ENCODE data around the gene BGLAP.

GRCh38 chr1:156284112-156284511 lies 42.1 kb downstream of the BGLAP start, which contains the start of gene TMEM79:
- no peak for TF ChIP-seq POLR2AphosphoS5 (IDR thresholded peaks at IDR 0.05; ENCODE audit: insufficient read depth, low read depth, low read length)
- TF ChIP-seq CTCF (IDR thresholded peaks at IDR 0.05; ENCODE audit: extremely low read depth in 1 of 2, insufficient read depth in 1 of 2, low read depth in 1 of 2, low read length in 2 of 2), result no peak
- no peak for TF ChIP-seq MYC (IDR thresholded peaks at IDR 0.05; ENCODE audit: low read depth, low read length)
- no peak for TF ChIP-seq EZH2 (IDR thresholded peaks at IDR 0.05; ENCODE audit: borderline replicate concordance, low read depth, low read length, severe bottlenecking)
- no peak for TF ChIP-seq FOS (IDR thresholded peaks at IDR 0.05; ENCODE audit: borderline replicate concordance, insufficient read depth, low read length)
- no peak for TF ChIP-seq GATA2 (IDR thresholded peaks at IDR 0.05; ENCODE audit: insufficient read depth, insufficient read length, low read depth, low read length)
- no peak for TF ChIP-seq POLR2A (IDR thresholded peaks at IDR 0.05; ENCODE audit: low read depth, low read length)
